Keratinocyte (primary cell): ENCODE data around the gene ADAMTSL3.

Experiments used
- CTCF ChIP-seq, 3 experiments: IDR thresholded peaks in 1 of 3; conservative IDR thresholded peaks in 1 of 3; optimal IDR thresholded peaks in 1 of 3; 2 replicates in 2 of 3; 3 replicates in 1 of 3; pipeline versions ENCODE3 to v1.5.1; 2011; ENCODE audit warnings: low read length in 3 of 3, mild to moderate bottlenecking in 3 of 3, moderate library complexity in 2 of 3, control low read depth in 1 of 3, inconsistent platforms in 1 of 3; ENCODE audit not compliant: insufficient read depth in 2 of 3; ENCODE audit errors: extremely low read depth in 1 of 3
- EZH2 ChIP-seq: IDR thresholded peaks from one replicate; pipeline ENCODE4 v1.6.1; 2012; ENCODE audit warnings: inconsistent platforms, mild to moderate bottlenecking, low read length, moderate library complexity

- TF ChIP-seq EZH2 (no peak), CTCF (optimal IDR thresholded peaks at IDR 0.05 in 1 of 3, IDR thresholded peaks at IDR 0.05 in 1 of 3, conservative IDR thresholded peaks at IDR 0.05 in 1 of 3; ENCODE audit: extremely low read depth in 1 of 3, insufficient read depth in 2 of 3, low read length in 3 of 3) (no peak)
These were observed 200.4 kb downstream of the ADAMTSL3 start for GRCh38 chr15:83854321-83854720.
